PC-3 (cell line): ENCODE results near the gene CCDC71L.

Experiments used
- CTCF ChIP-seq: fragments of 300-600 bp; sonication (generic); conservative IDR thresholded peaks from 2 replicates; pipeline ENCODE4 v1.5.1; 2017; ENCODE audit warnings: antibody characterized with exemption, low read depth, mild to moderate bottlenecking, low read length
- EZH2 ChIP-seq: fragments of 300-600 bp; sonication (generic); IDR thresholded peaks from one replicate; pipeline ENCODE4 v1.6.1; 2017; ENCODE audit warnings: antibody characterized with exemption, mild to moderate bottlenecking, low read length; ENCODE audit not compliant: unreplicated experiment

- TF ChIP-seq CTCF (no peak), EZH2 (no peak)
Observed at GRCh38 chr7:106629516-106629915, 31.4 kb downstream of the CCDC71L start.
